Measurements from ENCODE around the gene CADM2.

CADM2 gene

GRCh38 chr3:85321892-85322291 is 363.1 kb downstream of the CADM2 start:
- no peak for DNase-seq (ENCODE audit: low read depth in 2 of 2)

DNA sequence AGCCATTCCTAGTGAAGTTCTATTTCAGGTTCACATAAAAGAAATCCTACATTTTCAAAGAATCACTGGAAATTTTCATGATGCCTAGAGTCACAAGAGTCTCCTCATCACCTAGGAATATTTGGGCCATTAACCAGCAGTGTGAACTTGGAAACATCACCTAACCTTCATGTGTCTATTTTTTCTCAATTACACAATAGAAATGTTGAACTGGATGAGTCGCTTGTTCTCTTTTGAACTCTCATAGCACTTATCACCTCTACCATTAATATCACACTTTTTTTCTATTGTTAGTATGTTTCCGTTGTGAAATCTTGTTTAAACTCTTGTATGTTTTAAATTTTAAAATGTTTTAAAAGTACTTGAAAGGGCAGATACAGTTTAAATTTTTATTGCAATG is 371.3 kb downstream of the CADM2 start:
- no peak for DNase-seq (ENCODE audit: low read depth in 2 of 2)

DNA sequence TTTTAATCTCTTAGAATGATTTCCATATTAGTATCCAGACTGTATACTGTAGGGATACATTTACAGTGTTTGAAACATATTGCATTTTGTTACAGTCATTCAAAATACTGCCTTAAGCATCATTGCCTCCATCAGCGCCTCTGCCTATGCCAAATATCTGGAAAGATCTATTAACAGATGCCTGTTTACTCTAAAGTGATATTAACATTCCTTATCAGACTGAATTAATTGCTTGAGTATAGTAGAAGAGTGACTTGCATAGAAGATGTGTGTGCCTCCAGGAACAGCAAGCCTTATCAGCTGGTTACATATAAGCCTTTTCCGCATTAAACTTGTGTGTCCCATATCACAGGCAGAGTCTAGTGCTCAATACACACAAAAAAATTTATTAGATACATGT is 379.1 kb downstream of the CADM2 start:
- no peak for DNase-seq (ENCODE audit: low read depth in 2 of 2)

DNA sequence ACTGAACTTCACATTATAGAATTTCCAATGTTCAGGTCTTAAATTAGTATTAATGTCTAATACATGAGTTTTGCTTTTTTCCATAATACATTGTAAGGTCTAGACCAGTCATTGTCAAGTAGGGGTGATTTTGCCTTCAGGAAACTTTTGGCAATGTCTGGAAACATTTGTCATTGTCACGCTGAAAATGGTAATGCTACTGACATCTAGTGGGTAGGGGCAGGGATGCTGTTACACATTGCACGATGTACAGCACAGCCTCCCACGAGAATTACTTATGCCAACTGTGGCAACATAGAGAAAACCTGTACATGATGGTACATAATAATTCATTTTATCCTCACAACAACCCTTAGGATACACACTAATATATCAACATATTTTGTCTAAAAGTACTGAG is 384.1 kb downstream of the CADM2 start:
- no peak for DNase-seq (ENCODE audit: low read depth in 2 of 2)

GRCh38 chr3:85355572-85355971 is 396.8 kb downstream of the CADM2 start:
- DNase-seq (ENCODE audit: low read depth in 2 of 2): no peak

- no peak for DNase-seq (ENCODE audit: low read depth in 2 of 2)
Measured at GRCh38 chr3:85360742-85361387, 402.1 kb downstream of the CADM2 start.

GRCh38 chr3:85364296-85364909 is 405.6 kb downstream of the CADM2 start:
- no peak for DNase-seq (ENCODE audit: low read depth in 2 of 2)

DNA sequence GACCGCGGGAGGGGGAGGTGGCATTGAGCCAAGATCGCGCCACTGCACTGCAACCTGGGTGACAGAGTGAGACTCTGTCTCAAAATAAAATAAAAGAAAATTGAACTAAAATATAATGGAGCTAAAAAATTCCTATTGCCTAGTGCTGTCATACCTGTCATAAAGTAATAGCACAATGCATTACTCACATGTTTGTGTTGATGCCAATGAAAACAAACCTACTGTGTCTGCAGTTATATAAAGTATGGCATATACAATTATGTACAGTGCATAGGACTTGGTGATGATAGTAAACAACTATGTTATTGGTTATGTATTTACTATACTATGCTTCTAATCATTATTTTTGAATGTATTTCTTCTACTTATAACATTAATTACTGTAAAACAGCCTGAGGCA is 411.6 kb downstream of the CADM2 start:
- DNase-seq (ENCODE audit: low read depth in 2 of 2): no peak

- DNase-seq (ENCODE audit: low read depth in 2 of 2): no peak
Measured at GRCh38 chr3:85376131-85376530, 417.3 kb downstream of the CADM2 start.

GRCh38 chr3:85377115-85377514 is 418.3 kb downstream of the CADM2 start:
- no peak for DNase-seq (ENCODE audit: low read depth in 2 of 2)

GRCh38 chr3:85384372-85384771 is 425.6 kb downstream of the CADM2 start:
- DNase-seq (ENCODE audit: low read depth in 2 of 2): no peak

GRCh38 chr3:85387913-85388505 is 429.2 kb downstream of the CADM2 start:
- DNase-seq (ENCODE audit: low read depth in 2 of 2): no peak

DNA sequence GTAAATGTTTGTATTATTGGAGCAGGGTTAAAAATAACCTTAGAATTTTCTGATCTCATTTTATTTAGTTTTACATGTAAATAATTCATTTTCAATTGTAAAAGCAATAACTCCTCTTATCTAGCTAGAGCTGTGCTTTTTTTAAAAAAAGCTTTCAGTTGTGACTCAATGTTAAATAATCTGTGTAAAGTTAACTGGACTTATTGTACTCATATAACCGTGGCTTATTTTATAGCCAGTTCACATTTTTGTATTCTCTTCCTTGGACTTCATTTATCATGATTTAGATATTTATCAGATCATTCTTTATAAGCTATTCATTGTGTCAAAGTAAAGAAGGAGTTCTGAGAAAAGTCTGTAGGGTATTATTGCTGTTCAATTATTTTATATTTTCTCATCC is 435.6 kb downstream of the CADM2 start:
- DNase-seq (ENCODE audit: low read depth in 2 of 2): no peak

DNA sequence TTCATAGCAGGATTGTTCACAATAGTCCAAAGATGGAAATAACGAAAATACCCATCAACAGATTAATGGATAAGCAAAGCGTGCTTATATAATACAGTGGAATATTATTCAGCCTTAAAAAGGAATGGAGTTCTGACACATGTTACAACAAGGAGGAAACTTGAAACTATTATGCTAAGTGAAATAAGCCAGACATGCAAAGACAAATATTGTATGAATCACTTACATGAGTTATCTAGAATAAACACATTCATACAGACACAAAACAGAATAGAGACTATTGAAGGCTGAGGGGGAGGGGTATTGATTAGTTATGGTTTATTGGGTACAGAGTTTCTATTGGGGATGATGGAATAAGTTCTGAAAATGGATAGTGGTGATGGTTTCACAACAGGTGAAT is 438.6 kb downstream of the CADM2 start:
- DNase-seq (ENCODE audit: low read depth in 2 of 2): no peak

DNA sequence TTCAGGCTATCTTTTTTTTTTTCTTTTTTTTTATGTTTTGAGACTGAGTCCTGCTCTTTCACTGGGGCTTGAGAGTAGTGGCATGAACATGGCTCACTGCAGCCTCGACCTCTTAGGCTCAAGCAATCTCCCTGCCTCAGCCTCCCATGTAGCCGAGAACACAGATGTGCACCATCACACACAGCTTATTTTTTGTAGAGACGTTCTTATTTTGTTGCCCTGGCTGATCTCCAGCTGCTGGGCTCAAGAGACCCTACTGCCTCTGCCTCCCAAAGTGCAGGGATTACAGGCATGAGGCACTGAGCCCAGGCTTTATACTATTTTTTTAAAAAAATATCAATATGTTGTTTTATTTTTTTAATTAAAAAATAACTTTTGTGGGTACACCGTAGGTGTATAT is 467.3 kb downstream of the CADM2 start:
- no peak for DNase-seq (ENCODE audit: low read depth in 2 of 2)

DNA sequence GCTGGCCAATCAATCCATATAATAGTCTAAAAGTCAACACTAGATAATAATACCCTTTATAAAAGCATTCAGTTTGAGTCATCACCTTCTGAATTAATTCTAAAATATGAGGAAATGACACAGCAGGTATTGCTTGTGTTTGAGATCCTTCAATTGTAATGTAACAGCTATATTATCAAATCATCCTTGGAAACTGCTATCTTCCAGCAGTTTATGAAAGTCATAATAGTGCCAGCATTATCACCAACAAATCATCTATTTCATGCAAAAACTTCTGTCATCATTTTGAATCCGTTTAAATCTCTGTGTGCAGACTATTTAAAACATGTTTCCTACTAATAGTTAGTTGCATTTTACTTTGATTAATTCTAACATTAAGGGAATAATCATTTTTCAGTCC is 468.7 kb downstream of the CADM2 start:
- no peak for DNase-seq (ENCODE audit: low read depth in 2 of 2)

DNA sequence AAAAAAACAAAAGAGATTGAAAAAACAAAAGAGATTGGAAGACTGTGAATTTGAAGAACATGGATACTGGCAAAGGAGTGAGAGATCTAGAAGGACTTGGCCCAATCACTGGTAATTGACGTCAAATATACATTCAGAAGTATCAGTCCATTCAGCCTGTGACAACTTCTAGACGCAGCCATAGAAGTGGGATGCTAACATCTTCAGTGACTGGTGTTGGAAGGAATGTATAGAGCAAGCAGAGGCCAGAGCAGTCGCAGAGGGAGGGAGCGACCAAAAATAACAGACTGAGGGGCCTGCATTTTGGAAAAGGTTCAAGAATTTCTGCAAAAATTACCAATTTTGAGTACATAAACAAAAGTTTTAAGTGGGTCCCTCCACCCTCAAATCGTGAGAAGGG is 473.3 kb downstream of the CADM2 start:
- DNase-seq (ENCODE audit: low read depth in 2 of 2): no peak

DNA sequence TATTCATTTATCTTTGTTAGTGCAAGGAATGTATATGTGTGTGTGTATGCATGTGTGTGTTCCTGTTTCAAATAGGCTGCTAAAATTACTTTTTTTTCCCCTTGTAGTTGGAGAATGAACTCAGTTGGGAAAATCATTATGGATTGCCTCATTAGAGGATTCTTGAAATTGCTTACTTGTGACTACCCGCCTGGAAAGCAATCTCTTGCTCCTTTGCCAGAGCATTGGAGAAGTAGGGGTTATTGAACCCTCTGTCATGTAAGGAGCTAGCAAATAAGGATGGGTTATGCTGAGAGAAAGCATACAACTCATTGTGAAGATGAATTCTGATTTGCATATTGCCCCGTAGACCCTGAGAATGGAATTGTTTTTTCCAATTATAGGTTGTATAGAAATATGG is 474.5 kb downstream of the CADM2 start:
- DNase-seq (ENCODE audit: low read depth in 2 of 2): no peak

DNA sequence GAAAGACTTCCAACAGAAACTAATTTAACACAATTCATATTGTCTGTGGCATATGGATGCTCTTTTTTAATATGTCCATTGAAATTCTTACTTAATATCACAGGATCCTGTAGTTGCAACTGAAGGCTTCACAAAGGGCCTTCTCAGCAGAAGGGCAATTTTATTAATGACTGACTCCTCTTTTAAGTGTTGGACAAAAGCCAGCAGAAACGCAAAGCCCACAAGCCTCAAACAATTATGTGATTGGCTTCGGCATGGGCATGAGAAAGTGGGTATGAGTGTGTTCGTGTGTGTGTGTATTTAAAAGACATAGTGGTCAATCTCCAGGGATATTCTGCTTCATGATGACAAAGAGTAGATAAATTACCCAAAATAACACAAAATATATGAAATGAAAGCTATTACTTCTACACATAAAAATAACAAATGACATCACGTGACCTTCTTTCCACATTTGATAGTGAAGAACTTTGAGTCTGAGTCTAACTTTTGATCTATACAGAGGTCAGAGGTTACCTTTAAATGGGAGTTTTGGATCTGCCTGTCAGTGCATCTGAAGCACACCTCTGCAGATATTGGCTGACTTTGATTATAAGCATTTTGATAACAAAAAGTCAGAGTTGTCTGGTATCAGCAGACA is 496.9 kb downstream of the CADM2 start:
- no peak for DNase-seq (ENCODE audit: low read depth in 2 of 2)

GRCh38 chr3:85474241-85474640 is 515.5 kb downstream of the CADM2 start:
- DNase-seq (ENCODE audit: low read depth in 2 of 2): no peak

DNA sequence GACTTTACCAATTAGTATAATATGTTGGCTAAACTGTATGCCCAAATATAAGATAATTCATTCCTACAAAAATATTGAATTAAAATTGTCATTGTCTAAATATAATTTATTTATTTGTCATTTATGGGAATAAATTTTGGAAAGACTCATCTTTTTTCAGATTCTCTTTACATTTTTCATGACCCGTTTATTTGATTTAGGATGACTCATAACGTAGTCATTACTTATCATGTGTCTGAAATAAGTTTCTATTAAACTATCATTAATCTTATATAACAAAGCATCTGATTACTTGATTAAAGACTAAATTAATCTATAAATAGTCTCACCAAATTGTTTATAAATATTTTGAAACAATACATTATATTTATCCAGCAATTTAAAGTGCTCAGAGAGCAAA is 516.6 kb downstream of the CADM2 start:
- no peak for DNase-seq (ENCODE audit: low read depth in 2 of 2)

DNA sequence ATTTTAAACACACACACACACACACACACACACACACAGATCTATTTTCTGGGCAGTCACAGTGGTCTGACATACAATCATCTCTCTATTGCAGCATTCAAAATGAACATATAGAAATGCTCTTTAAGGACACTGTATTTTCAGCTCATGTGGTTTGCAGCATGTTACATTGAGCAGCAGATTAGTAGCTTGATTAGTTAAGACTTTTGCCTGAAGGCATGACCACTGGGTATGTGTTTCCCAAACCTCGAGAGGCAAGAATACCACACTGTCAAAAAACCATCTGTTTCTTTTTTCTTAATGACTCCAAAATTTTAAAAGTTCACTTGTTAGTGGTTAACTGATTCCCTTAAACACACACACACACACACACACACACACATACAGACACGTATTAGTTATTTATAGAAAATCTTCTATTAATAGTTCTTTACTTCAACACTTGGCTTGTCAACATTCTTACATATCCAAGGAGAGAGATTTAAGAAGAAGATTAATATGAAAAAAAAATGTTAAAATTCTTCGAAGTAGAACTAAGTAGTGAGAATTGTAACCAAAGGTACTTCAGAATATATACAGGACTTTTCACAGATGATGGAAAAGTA is 518.2 kb downstream of the CADM2 start:
- DNase-seq (ENCODE audit: low read depth in 2 of 2): no peak

Data from stimulated activated CD8-positive, alpha-beta memory T cell treated with anti-CD3 and anti-CD28 coated beads, Interleukin-15, amount 100 ng/mL, for 48 hours (primary cell).